ENCODE data around the gene ADCY6. TPM values are rescaled to one million over a fixed set of nuclear protein-coding genes. Genes with fewer than 3 reads are reported as not detected.

The ADCY6 gene
- total RNA-seq, 1 experiment from 2014 or later, result 24.1 TPM

DNA sequence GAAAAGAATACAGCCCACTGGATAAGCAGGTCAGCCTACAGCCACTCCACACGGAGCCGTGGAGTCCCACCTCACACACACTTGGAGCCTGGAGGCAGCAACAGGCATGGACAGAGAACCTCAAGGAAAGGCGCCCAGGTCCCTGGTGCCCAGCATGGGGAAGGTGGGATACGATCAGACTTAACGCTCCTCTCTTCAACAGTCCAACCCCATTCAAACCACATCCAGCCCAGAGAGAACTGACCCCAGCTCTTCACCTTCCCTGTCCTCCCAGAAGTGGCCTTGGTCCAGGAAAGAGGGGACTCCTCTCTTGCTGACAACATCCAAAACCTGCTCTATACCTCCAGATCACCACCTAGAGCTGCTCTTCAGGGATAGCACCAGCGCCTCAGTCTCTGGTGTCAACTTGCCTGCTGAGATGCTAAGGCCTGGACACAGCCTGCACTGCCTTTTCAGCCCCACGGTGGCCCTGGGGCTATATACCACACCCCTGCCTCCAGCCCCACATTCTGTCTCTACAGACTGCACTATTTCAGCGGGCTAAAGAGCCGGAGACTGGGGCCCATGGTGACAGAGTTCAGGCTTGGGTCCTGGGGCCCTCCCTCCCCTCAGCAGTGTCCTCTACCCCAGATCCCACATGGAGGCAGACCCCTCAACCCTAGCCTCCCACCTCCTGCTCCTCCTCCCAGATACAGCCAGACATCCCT, 7.0 kb downstream of the ADCY6 start:
- CTCF ChIA-PET, result interaction anchor here (0.6 kb wide), 1 partner anchor 7 kb away, joined by 4 read pairs; no protein-coding TSS in a partner anchor
- no peaks in the 10 kb centered on the region for H3K36me3 ChIP-seq (ENCODE audit: control insufficient read depth, insufficient read depth, low read length)
- in situ Hi-C loops (cut with HindIII; ENCODE audit: low pct_unique_long_range_greater_than_20kb, low sequenced_read_pairs), result no loop called here

GRCh38 chr12:48780381-48781025, 8.4 kb downstream of the ADCY6 start:
- no peak for ATAC-seq
- Histone ChIP-seq H3K4me3 (ENCODE audit: low read depth in 2 of 2, low read length in 2 of 2) (no peak overlapping the region), H3K27me3 (ENCODE audit: control insufficient read depth, insufficient read depth, low read length) (no peaks in the 10 kb centered on the region), H3K27ac (ENCODE audit: low read length) (no peak overlapping the region), H3K9me3 (ENCODE audit: control insufficient read depth, insufficient read depth, low read depth, low read length) (no peaks in the 10 kb centered on the region), H3K36me3 (ENCODE audit: control insufficient read depth, insufficient read depth, low read length) (no peaks in the 10 kb centered on the region), H3K4me1 (ENCODE audit: control insufficient read depth, insufficient read depth, low read length) (no peaks in the 10 kb centered on the region)
- DNase-seq (ENCODE audit: low read depth, low spot score), result no peak
- no peak for TF ChIP-seq TCF7L2 (IDR thresholded peaks at IDR 0.05; ENCODE audit: low read depth, low read length)
- TF ChIP-seq REST (IDR thresholded peaks at IDR 0.05; ENCODE audit: insufficient read depth in 1 of 2, low read depth in 2 of 2, low read length in 1 of 2), result no peak
- TF ChIP-seq, protein P1, sequence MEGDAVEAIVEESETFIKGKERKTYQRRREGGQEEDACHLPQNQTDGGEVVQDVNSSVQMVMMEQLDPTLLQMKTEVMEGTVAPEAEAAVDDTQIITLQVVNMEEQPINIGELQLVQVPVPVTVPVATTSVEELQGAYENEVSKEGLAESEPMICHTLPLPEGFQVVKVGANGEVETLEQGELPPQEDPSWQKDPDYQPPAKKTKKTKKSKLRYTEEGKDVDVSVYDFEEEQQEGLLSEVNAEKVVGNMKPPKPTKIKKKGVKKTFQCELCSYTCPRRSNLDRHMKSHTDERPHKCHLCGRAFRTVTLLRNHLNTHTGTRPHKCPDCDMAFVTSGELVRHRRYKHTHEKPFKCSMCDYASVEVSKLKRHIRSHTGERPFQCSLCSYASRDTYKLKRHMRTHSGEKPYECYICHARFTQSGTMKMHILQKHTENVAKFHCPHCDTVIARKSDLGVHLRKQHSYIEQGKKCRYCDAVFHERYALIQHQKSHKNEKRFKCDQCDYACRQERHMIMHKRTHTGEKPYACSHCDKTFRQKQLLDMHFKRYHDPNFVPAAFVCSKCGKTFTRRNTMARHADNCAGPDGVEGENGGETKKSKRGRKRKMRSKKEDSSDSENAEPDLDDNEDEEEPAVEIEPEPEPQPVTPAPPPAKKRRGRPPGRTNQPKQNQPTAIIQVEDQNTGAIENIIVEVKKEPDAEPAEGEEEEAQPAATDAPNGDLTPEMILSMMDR (IDR thresholded peaks at IDR 0.05), result no peak
- in situ Hi-C loops (cut with HindIII; ENCODE audit: low pct_unique_long_range_greater_than_20kb, low sequenced_read_pairs), result no loop called here
- CTCF ChIA-PET, result no interaction called here
- no TSS peak for BruUV-seq (replicated peaks)
- intact Hi-C loops (cut with micrococcal nuclease; ENCODE audit: unreplicated experiment), result no loop called here
- POLR2A ChIA-PET, result no interaction called here

More for the DNA sequence above, 7.0 kb downstream of the ADCY6 start:
- DNase-seq (ENCODE audit: low read depth, low spot score) (no peak), ATAC-seq (peak; percentile 35; the same call in 1 of the 2 replicates)
- TF ChIP-seq SIN3A (IDR thresholded peaks at IDR 0.05; ENCODE audit: borderline replicate concordance, insufficient read depth, low read depth, low read length) (no peak), REST (IDR thresholded peaks at IDR 0.05; ENCODE audit: insufficient read depth in 1 of 2, low read depth in 2 of 2, low read length in 1 of 2) (no peak), TCF7L2 (IDR thresholded peaks at IDR 0.05; ENCODE audit: low read depth, low read length) (no peak), POLR2AphosphoS5 (IDR thresholded peaks at IDR 0.05; ENCODE audit: low read depth, low read length) (no peak)
- TF ChIP-seq, protein P1 (IDR thresholded peaks at IDR 0.05), result no peak
- H3K4me3 ChIP-seq (ENCODE audit: low read depth in 2 of 2, low read length in 2 of 2), result no peak overlapping the region
- no peaks in the 10 kb centered on the region for H3K9me3 ChIP-seq (ENCODE audit: control insufficient read depth, insufficient read depth, low read depth, low read length)
- H3K4me1 ChIP-seq (ENCODE audit: control insufficient read depth, insufficient read depth, low read length), result no peaks in the 10 kb centered on the region
- no peak overlapping the region for H3K27ac ChIP-seq (ENCODE audit: low read length)
- no peaks in the 10 kb centered on the region for H3K27me3 ChIP-seq (ENCODE audit: control insufficient read depth, insufficient read depth, low read length)
- POLR2A ChIA-PET, result no interaction called here
- intact Hi-C loops (cut with micrococcal nuclease; ENCODE audit: unreplicated experiment), result no loop called here
- no TSS peak for BruUV-seq (replicated peaks)
